Tongue (tissue), 3 donors: ENCODE results near the gene NUCKS1. TPM values are rescaled to one million over a fixed set of nuclear protein-coding genes. Genes with fewer than 3 reads are reported as not detected.

Source experiments
- DNase-seq: peaks from one replicate; pipeline ENCODE4 v3.0.0-alpha.2; 2015
- small RNA-seq: library from RNA; depleted of rRNA; stranded (forward); fragments of <200 nt; gene quantifications from one replicate; pipeline ENCODE3, GENCODE V24; 2014; ENCODE audit warnings: low replicate concordance
- total RNA-seq: library from RNA; depleted of rRNA; stranded (reverse); fragments of >200 nt; gene quantifications from one replicate; pipeline ENCODE4 v1.2.3, GENCODE V29; 2014

NUCKS1 gene
- total RNA-seq, 1 donor from 2014 or later = 193 TPM

DNA sequence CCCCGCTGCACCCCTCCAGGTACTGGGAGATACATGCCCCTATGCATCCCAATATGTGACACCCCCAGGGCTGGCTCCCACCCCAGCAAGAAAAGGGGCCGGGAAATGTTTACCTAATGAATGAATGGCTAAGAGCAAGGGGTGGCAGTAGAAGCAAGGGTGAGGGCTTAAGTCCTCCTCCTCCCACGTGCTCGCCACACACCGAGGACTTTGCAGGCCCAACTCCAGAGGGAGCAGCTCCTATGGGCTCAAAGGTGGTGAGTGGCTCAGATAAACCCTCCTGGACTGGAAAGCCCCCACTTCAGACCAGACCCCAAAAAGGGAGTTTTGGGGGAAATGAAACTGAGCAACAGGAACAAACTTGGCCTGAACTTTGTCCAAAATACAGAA lies 81.0 kb downstream of the NUCKS1 start:
- no peak for DNase-seq

DNA sequence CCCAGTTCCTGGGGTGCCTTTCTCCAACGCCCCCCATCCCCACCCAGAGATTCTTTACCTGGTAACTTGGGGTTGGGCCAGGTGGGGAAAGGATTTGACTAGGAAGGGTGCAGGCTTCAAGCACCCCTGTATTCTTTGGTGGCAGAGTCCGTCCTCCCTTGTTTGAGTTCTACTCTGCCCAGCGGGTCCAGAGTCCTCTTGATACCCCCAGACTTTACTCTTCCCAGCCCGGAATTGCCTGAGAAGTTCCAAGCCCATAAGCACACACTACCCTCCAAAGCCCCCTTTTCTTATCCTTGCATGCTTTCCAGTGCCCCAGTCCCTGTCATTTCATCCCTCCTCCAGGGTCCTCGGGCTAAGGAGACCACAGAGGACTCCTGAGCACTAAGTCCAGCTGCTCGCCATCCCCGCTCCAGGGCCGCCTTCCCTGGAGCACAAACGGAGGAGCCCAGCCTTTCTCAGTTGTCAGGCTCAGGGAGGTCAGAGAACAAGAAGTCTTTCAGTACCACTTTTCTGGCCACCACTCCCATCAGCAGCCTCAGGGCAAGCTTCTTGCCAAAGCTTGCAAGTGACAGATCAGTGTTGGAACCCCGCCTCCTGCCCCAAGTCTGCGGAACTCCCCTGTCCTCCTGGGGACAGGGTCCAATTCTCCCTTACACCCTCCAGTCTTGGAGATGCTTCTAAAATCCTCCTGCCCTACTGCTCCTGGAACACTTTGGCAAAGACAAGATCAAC lies 81.9 kb downstream of the NUCKS1 start:
- peak; percentile 41 for DNase-seq

DNA sequence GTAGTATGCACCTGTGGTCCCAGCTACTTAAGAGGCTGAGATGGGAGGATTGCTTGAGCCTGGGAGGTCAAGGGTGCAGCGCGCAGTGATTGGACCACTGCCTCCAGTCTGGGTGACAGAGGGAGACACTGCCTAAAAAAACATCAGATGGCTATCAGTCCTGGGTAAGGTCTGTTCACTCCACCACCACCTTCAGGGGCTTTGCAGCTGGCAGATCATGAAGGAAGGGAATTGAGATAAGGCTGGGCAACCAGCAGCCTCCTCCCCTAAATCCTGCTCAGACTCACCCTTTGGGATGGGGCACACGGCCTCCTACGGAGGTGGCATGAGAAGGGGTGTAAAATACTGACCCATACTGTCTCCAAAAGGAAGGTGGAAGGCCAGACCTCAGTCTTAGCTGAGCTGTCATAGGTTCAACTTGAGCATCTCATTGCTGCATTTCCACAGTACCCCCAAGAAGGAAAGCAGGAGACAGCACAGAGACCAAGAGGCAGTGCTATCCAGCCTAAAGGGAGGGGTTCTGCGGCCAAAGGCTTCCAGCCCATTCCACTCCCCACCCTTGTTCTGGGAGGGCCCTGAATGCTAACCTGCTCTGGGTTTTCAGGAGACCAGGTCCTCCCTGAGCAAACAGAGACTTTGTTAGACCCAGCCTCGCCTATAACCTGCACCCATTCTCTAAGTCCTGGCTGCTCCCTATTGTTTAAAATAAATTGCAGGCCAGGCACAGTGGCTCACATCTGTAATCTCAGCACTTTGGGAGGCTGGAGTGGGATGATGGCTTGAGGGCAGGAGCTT lies 83.4 kb downstream of the NUCKS1 start:
- no peak for DNase-seq

DNA sequence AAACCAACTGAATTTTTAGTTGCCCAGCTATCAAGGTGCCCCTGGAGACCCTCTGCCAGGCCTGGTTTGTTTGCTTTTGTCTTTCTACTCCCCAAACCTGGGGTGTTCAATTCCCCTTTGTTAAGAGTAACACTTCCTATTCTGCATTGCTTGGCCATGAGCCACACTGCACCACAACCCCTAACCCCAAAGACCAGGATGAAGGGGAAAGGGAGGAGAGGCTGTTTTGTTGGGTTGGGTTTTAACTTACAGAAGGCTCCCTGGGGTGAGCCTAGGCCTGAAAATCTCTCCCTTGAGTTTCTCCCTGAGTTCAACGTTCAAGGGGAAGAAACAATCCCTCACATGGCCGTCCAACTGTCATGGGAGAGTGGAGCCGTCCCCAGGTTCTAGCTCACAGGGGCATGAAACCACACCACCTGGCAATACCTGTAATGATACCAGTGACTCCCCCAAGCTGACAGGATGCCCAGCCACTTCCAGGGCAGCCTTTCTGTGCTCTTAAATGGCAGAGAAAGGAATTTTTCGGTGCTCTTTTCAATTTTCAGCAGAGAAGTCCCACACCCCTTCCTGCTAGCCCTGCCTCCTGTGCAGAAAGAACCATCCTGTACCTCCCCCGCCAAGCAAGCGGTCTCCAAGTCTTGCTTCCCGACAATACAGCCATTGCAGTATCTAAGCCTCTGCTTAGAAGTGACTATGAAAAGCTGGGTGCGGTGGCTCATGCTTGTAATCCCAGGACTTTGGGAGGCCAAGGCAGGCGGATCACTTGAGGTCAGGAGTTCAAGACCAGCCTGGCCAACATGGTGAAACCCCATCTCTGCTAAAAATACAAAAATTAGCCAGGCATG lies 84.6 kb downstream of the NUCKS1 start:
- DNase-seq = no peak

DNA sequence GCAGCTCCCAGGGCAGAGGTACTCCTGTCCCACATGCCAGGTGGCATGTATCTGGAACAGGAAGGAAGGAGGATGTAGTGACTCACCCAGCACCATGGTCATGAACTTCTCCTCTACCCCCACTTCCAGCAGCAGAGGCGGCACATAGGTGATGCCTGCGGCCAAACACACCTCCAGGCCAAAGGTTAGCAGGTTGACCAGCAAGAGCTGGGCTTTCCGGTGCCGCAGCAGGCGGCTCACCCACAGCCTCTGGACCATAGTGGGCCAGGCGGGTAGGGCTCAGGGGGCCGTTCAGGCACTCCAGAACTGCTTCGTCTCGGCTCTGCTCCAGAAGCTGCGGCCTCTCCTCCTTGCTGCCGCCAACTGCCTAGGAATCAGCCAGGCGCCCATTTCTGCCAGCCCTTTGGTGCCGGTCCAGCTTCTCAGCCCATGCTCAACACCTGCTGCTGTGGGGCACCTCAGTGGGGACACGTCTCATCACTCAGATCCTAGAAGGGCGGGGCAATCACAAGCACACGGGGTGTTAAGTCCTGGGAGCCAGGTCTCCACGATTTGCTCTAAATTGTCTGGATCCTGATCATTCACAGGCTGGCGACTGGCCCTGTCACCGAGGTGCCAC lies 85.5 kb downstream of the NUCKS1 start:
- DNase-seq = peak; percentile 44

DNA sequence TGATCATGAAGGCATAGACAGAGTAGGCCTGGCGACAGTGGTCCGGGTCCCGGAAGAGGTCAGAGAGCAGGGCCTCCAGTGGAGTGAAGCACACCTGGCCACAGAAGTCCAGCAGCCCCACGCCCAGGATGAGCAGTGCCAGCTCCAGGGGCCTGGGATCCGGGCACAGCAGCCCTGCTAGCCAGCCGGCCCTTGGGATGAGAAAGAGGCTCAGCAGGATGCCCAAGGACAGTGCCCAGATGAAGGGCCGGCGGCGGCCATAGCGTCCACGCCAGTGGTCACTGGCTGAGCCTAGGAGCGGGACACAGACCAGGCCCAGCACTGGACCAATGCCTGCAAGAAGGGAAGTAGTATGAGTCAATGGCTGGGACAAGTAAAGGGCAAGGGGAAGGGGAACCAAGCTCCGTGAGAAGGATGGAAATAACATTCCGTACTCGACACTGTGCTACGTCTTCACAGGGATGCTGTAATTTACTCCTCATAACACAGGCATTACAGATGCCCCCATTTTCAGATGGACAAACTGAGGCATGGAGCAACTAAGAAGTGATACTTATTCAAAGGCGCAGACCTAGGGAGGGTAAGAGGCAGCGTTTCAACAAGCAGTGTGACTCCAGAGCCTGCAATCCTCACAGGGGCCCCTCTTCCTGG lies 86.6 kb downstream of the NUCKS1 start:
- DNase-seq = no peak

Small RNA genes lying within 50 kb of the gene (small RNA-seq; reads per million reads assigned to genes)
- not detected for gene RF00017
- gene RF00139 = not detected

Other genes with a start within 250 kb of the NUCKS1 start
- gene CDK18, start 245.5 kb downstream of the NUCKS1 start, total RNA-seq = 7.7 TPM
- 23.0 TPM for gene ELK4, start 118.2 kb downstream of the NUCKS1 start, total RNA-seq
- 4.2 TPM for gene SLC45A3, start 69.7 kb downstream of the NUCKS1 start, total RNA-seq
- gene RAB29, start 25.3 kb upstream of the NUCKS1 start, total RNA-seq = 5.9 TPM
- gene SLC41A1, start 63.0 kb upstream of the NUCKS1 start, total RNA-seq = 43.6 TPM
- not detected for gene PM20D1, start 100.0 kb upstream of the NUCKS1 start, total RNA-seq
- gene SLC26A9, start 193.3 kb upstream of the NUCKS1 start, total RNA-seq = 0.10 TPM